ENCODE results near the gene IFFO2. TPM values are rescaled to one million over a fixed set of nuclear protein-coding genes. Genes with fewer than 3 reads are reported as not detected.

The IFFO2 gene
- total and polyA plus RNA-seq, 2 donors (not counting 1 experiment from before 2014, with no cell fraction given) = 16.8 to 19.2 TPM

GRCh38 chr1:18879215-18879790, 77.2 kb downstream of the IFFO2 start:
- H3K27ac Mint-ChIP-seq = no peak overlapping the region
- Histone ChIP-seq H3K9ac (ENCODE audit: low read length) (no peak overlapping the region), H3K36me3 (replicated peaks in 1 of 2; ENCODE audit: control extremely low read depth in 1 of 2, control insufficient read depth in 1 of 2, extremely low read depth in 1 of 2, insufficient read depth in 2 of 2, low read length in 1 of 2) (no peaks in the 10 kb centered on the region), H3K4me1 (ENCODE audit: control insufficient read depth in 2 of 2, insufficient read depth in 2 of 2, low read length in 2 of 2) (no peaks in the 10 kb centered on the region), H3K4me3 (ENCODE audit: control extremely low read depth in 1 of 5, extremely low read depth in 1 of 5, insufficient read depth in 1 of 5, low read depth in 2 of 5, low read length in 4 of 5) (no peak overlapping the region), H2AFZ (ENCODE audit: insufficient read depth, low read depth, low read length, poor library complexity, severe bottlenecking) (no peak overlapping the region), H3K27ac (ENCODE audit: low read length in 2 of 2) (no peak overlapping the region), H3K27me3 (replicated peaks in 1 of 4; ENCODE audit: control extremely low read depth in 1 of 4, control insufficient read depth in 3 of 4, insufficient read depth in 4 of 4, low read length in 3 of 4) (no peaks in the 10 kb centered on the region), H3K4me2 (replicated peaks; ENCODE audit: low read depth, low read length, poor library complexity, severe bottlenecking) (no peak overlapping the region), H3K9me3 (ENCODE audit: control extremely low read depth in 1 of 3, control insufficient read depth in 2 of 3, insufficient read depth in 1 of 3, low read length in 2 of 3) (no peaks in the 10 kb centered on the region), H3K79me2 (ENCODE audit: control insufficient read depth, insufficient read depth, low read length) (no peaks in the 10 kb centered on the region), H4K20me1 (ENCODE audit: control insufficient read depth, insufficient read depth, low read length, poor library complexity, severe bottlenecking) (no peaks in the 10 kb centered on the region)
- DNase-seq (no peak), ATAC-seq (ENCODE audit: low read depth) (no peak)
- no peaks in the 10 kb centered on the region for H3K27me3 Mint-ChIP-seq
- no peak overlapping the region for H3K4me3 Mint-ChIP-seq
- H3K4me1 Mint-ChIP-seq = no peaks in the 10 kb centered on the region
- H3K9me3 Mint-ChIP-seq (ENCODE audit: insufficient read depth) = no peaks in the 10 kb centered on the region
- intact Hi-C loops (cut with micrococcal nuclease) = no loop called here
- ChIA-PET CTCF (interaction anchor here (1.4 kb wide), 1 partner anchor 17 kb away, joined by 3 read pairs; no protein-coding TSS in a partner anchor), POLR2A (no interaction called here)
- TF ChIP-seq EZH2 (IDR thresholded peaks at IDR 0.05; ENCODE audit: borderline replicate concordance, insufficient read depth, low read depth, low read length, poor library complexity, severe bottlenecking) = no peak
- TF ChIP-seq CTCF (IDR thresholded peaks at IDR 0.05) = no peak
- 93% methylated on average over 12 of the region's 12 CpGs for WGBS (ENCODE audit: insufficient coverage)

GRCh38 chr1:18878538-18879214, 77.8 kb downstream of the IFFO2 start:
- Histone ChIP-seq H3K4me1 (ENCODE audit: control insufficient read depth in 2 of 2, insufficient read depth in 2 of 2, low read length in 2 of 2) (no peaks in the 10 kb centered on the region), H4K20me1 (ENCODE audit: control insufficient read depth, insufficient read depth, low read length, poor library complexity, severe bottlenecking) (no peaks in the 10 kb centered on the region), H3K36me3 (replicated peaks in 1 of 2; ENCODE audit: control extremely low read depth in 1 of 2, control insufficient read depth in 1 of 2, extremely low read depth in 1 of 2, insufficient read depth in 2 of 2, low read length in 1 of 2) (no peaks in the 10 kb centered on the region), H3K27me3 (replicated peaks in 1 of 4; ENCODE audit: control extremely low read depth in 1 of 4, control insufficient read depth in 3 of 4, insufficient read depth in 4 of 4, low read length in 3 of 4) (no peaks in the 10 kb centered on the region), H3K27ac (ENCODE audit: low read length in 2 of 2) (no peak overlapping the region), H2AFZ (ENCODE audit: insufficient read depth, low read depth, low read length, poor library complexity, severe bottlenecking) (no peak overlapping the region), H3K4me2 (replicated peaks; ENCODE audit: low read depth, low read length, poor library complexity, severe bottlenecking) (no peak overlapping the region), H3K9ac (ENCODE audit: low read length) (no peak overlapping the region), H3K9me3 (ENCODE audit: control extremely low read depth in 1 of 3, control insufficient read depth in 2 of 3, insufficient read depth in 1 of 3, low read length in 2 of 3) (no peaks in the 10 kb centered on the region), H3K79me2 (ENCODE audit: control insufficient read depth, insufficient read depth, low read length) (no peaks in the 10 kb centered on the region), H3K4me3 (ENCODE audit: control extremely low read depth in 1 of 5, extremely low read depth in 1 of 5, insufficient read depth in 1 of 5, low read depth in 2 of 5, low read length in 4 of 5) (no peak overlapping the region)
- TF ChIP-seq CTCF (IDR thresholded peaks at IDR 0.05) (no peak), EZH2 (IDR thresholded peaks at IDR 0.05; ENCODE audit: borderline replicate concordance, insufficient read depth, low read depth, low read length, poor library complexity, severe bottlenecking) (no peak)
- H3K27me3 Mint-ChIP-seq = no peaks in the 10 kb centered on the region
- WGBS (ENCODE audit: insufficient coverage) = 81% methylated on average over 4 of the region's 12 CpGs
- H3K4me1 Mint-ChIP-seq = no peaks in the 10 kb centered on the region
- ChIA-PET CTCF (interaction anchor here (1.4 kb wide), 1 partner anchor 17 kb away, joined by 3 read pairs; no protein-coding TSS in a partner anchor), POLR2A (no interaction called here)
- intact Hi-C loops (cut with micrococcal nuclease) = no loop called here
- H3K27ac Mint-ChIP-seq = no peak overlapping the region
- no peak overlapping the region for H3K4me3 Mint-ChIP-seq
- DNase-seq (no peak), ATAC-seq (ENCODE audit: low read depth) (no peak)
- H3K9me3 Mint-ChIP-seq (ENCODE audit: insufficient read depth) = no peaks in the 10 kb centered on the region
